ENCODE results near the gene COMTD1. TPM values are rescaled to one million over a fixed set of nuclear protein-coding genes. Genes with fewer than 3 reads are reported as not detected.

The COMTD1 gene
- total RNA-seq = 3.1 and 3.5 TPM in 2 replicates

DNA sequence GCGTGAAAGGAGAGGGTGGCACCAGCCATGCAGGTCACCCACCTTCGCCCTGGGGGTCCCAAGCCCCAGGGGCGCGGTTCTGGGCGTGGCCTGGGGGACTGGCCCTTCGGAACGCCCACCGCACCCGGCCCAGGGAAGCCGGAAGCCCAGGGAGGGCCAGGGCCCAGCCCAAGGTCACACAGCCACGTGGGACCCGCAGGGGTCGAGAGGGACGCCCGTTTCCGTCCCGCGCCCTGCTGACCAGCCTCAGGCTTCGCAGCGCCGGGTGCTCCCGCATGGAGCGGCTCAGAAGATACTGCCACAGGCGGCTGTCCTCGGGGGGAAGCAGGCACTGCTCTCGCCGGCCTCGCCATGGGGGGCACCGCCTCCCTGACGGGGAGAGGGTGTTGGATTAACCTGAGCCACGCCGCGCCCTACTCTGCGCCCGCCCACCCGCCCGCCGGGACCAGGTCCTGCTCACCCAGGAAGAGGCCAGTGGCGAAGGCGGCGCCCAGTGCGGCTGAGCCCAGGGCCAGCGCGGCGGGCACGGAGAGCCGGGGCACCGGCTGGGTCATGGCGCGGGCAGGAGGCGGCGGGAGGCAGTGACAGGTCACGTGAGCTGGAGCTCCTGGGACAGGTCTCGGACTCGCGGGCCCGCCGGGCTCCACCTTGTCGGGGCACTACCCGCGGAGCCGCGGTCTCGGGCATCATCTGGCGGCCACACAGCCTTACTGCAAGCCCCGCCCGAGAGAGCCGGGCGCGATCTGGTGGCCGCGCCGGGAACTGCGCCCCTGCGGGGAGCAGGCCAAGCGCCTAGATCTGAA lies at the start of gene COMTD1:
TSS of gene COMTD1 (minus strand) at position 583 of the 803 bp plus-strand sequence. CDS start at position 554, 29 bp downstream.

DNA sequence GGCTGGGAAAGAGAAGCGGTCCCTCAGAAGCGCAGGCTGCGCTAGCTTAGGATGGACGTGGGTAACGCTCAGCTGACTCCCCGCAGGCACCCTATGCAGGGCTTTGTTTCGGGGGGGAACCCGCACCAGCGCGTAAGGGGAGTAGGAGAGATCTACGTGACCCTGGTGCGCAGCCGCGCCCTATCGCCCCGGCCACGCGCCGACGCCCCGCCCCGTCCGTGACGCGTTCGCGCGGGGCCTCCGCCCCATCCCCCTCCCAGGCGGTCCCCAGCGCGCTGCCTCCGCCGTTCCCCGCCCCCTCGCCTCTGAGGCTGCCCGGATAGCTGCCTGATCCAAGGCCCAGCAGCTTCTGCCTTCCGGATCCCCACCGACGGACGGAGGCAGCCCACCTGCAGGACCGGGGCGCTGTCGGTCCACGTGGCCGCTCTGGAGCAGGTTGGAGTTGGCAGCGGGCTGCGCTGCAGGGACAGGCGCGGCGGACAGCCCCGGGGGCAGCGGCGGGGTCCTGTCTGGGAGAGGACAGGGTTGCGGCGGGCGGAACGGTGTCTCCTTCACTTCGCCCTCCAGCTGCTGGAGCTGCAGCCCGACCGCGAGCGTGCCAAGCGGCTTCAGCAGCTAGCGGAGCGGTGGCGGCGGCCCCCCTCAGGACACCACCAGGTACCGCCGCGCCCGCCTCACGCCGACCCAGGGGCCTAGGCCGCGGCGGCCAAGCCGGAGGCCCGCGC lies 25.3 kb downstream of the COMTD1 start, which contains the start of gene VDAC2:
TSS of gene VDAC2 (plus strand) at position 515 of the 725 bp plus-strand sequence. CDS start 363 bp downstream, outside the sequence.

Small RNA genes within 50 kb of the gene (small RNA-seq; reads per million reads assigned to genes)
- not detected for gene HMGA1P5
- gene RPL39P25 = not detected

Other genes starting within 250 kb of the COMTD1 start
- gene SAMD8, start 124.3 kb downstream of the COMTD1 start, total RNA-seq = 37.8 and 42.0 TPM in 2 replicates
- gene VDAC2, start 25.2 kb downstream of the COMTD1 start, total RNA-seq = 132 and 141 TPM in 2 replicates
- 17.0 and 24.2 TPM in 2 replicates for gene ZNF503, start 165.8 kb upstream of the COMTD1 start, total RNA-seq
- 9.5 and 19.7 TPM in 2 replicates for gene LRMDA, start 195.7 kb upstream of the COMTD1 start, total RNA-seq

All from articular chondrocyte of knee joint (primary cell).